ENCODE measurements around the gene TMEM245. TPM values are rescaled to one million over a fixed set of nuclear protein-coding genes. Genes with fewer than 3 reads are reported as not detected.

The TMEM245 gene
- polyA plus RNA-seq (2013, experiment 1 of 2): 46.2 TPM
- 48.0 TPM for polyA plus RNA-seq (2013, experiment 2 of 2)

GRCh38 chr9:109119439-109120203, at the start of gene TMEM245:
Gene TMEM245 (minus strand): TSS chr9:109119947. CDS start chr9:109119913, 34 bp downstream.
- Histone ChIP-seq H3K9me3 (replicated peaks in 1 of 2; ENCODE audit: control insufficient read depth in 2 of 2, insufficient read depth in 1 of 2, low read depth in 1 of 2, low read length in 2 of 2) (no peaks in the 10 kb centered on the region), H3K36me3 (replicated peaks in 1 of 2; ENCODE audit: control insufficient read depth in 2 of 2, insufficient read depth in 2 of 2, low read length in 2 of 2) (peaks cover 0 to 22% of the 10 kb centered on the region in 2 donors), H3K9ac (ENCODE audit: low read depth, low read length, poor library complexity) (peak within 1 kb of the TSS; percentile 99), H3K18ac (ENCODE audit: low read length) (peak within 1 kb of the TSS; percentile 98), H2BK120ac (ENCODE audit: low read depth, low read length) (no peak within 1 kb of the TSS), H3K4me2 (ENCODE audit: insufficient read depth, low read length, poor library complexity, severe bottlenecking) (peak within 1 kb of the TSS; percentile 88), H2BK5ac (ENCODE audit: low read length) (peak within 1 kb of the TSS; percentile 94), H3K79me1 (ENCODE audit: low read depth, low read length) (peaks cover 3% of the 10 kb centered on the region), H4K8ac (ENCODE audit: low read depth, low read length) (no peak within 1 kb of the TSS), H4K91ac (ENCODE audit: low read depth, low read length, poor library complexity) (no peak within 1 kb of the TSS), H3K14ac (ENCODE audit: low read length) (peak within 1 kb of the TSS; percentile 91), H3K27me3 (ENCODE audit: control insufficient read depth in 3 of 3, insufficient read depth in 3 of 3, low read depth in 1 of 3, low read length in 3 of 3) (no peaks in the 10 kb centered on the region), H3K4me1 (ENCODE audit: control insufficient read depth in 2 of 2, insufficient read depth in 1 of 2, low read depth in 1 of 2, low read length in 2 of 2) (peaks cover 1 to 8% of the 10 kb centered on the region in 2 donors), H2AK5ac (ENCODE audit: low read depth, low read length) (peak within 1 kb of the TSS; percentile 76), H3K4me3 (ENCODE audit: low read length in 2 of 2) (peak within 1 kb of the TSS; percentile 89 to 98), H3K27ac (replicated peaks; ENCODE audit: low read length) (peak within 1 kb of the TSS; percentile 85), H3K4ac (ENCODE audit: low read length) (no peak within 1 kb of the TSS), H2BK12ac (ENCODE audit: low read length) (peak within 1 kb of the TSS; percentile 27), H2AFZ (ENCODE audit: low read length) (peak within 1 kb of the TSS; percentile 96), H2BK15ac (ENCODE audit: low read length) (peak within 1 kb of the TSS; percentile 15), H3K23ac (ENCODE audit: low read depth, low read length, poor library complexity) (peak within 1 kb of the TSS; percentile 86)
- peak; percentile 96 for DNase-seq (ENCODE audit: low spot score)
- WGBS, 2 donors (ENCODE audit: extremely low coverage in 2 of 2, insufficient read length in 2 of 2, insufficient replicate concordance in 1 of 2): no CpG with 5 or more reads among the region's 88 CpGs

GRCh38 chr9:109168170-109168569, 48.4 kb upstream of the TMEM245 start:
- H3K36me3 ChIP-seq (replicated peaks in 1 of 2; ENCODE audit: control insufficient read depth in 2 of 2, insufficient read depth in 2 of 2, low read length in 2 of 2): no peaks in the 10 kb centered on the region
- H3K4ac ChIP-seq (ENCODE audit: low read length): no peak overlapping the region
- no peak overlapping the region for H2BK12ac ChIP-seq (ENCODE audit: low read length)
- H2BK120ac ChIP-seq (ENCODE audit: low read depth, low read length): no peak overlapping the region
- H2BK15ac ChIP-seq (ENCODE audit: low read length): no peak overlapping the region
- no peak overlapping the region for H3K4me2 ChIP-seq (ENCODE audit: insufficient read depth, low read length, poor library complexity, severe bottlenecking)
- peaks cover 5 to 16% of the 10 kb centered on the region in 2 donors for H3K9me3 ChIP-seq (replicated peaks in 1 of 2; ENCODE audit: control insufficient read depth in 2 of 2, insufficient read depth in 1 of 2, low read depth in 1 of 2, low read length in 2 of 2)
- H3K4me3 ChIP-seq (ENCODE audit: low read length in 2 of 2): no peak overlapping the region
- no peak overlapping the region for H2BK5ac ChIP-seq (ENCODE audit: low read length)
- no peak overlapping the region for H3K23ac ChIP-seq (ENCODE audit: low read depth, low read length, poor library complexity)
- H2AK5ac ChIP-seq (ENCODE audit: low read depth, low read length): no peak overlapping the region
- H4K91ac ChIP-seq (ENCODE audit: low read depth, low read length, poor library complexity): no peak overlapping the region
- no peak overlapping the region for H3K14ac ChIP-seq (ENCODE audit: low read length)
- H3K4me1 ChIP-seq (ENCODE audit: control insufficient read depth in 2 of 2, insufficient read depth in 1 of 2, low read depth in 1 of 2, low read length in 2 of 2): peaks cover 6 to 13% of the 10 kb centered on the region in 2 donors
- H3K27me3 ChIP-seq (ENCODE audit: control insufficient read depth in 3 of 3, insufficient read depth in 3 of 3, low read depth in 1 of 3, low read length in 3 of 3): peaks cover 0 to 82% (median 12%) of the 10 kb centered on the region in 3 experiments
- no peak overlapping the region for H3K9ac ChIP-seq (ENCODE audit: low read depth, low read length, poor library complexity)
- H3K18ac ChIP-seq (ENCODE audit: low read length): no peak overlapping the region
- no peak overlapping the region for H3K27ac ChIP-seq (replicated peaks; ENCODE audit: low read length)
- no peak overlapping the region for H2AFZ ChIP-seq (ENCODE audit: low read length)
- H3K79me1 ChIP-seq (ENCODE audit: low read depth, low read length): no peaks in the 10 kb centered on the region
- no peak for DNase-seq (ENCODE audit: low spot score)
- H4K8ac ChIP-seq (ENCODE audit: low read depth, low read length): no peak overlapping the region

- Histone ChIP-seq H2BK5ac (ENCODE audit: low read length) (no peak overlapping the region), H3K79me1 (ENCODE audit: low read depth, low read length) (no peaks in the 10 kb centered on the region), H3K4me2 (ENCODE audit: insufficient read depth, low read length, poor library complexity, severe bottlenecking) (no peak overlapping the region), H2BK15ac (ENCODE audit: low read length) (no peak overlapping the region), H2AFZ (ENCODE audit: low read length) (no peak overlapping the region), H3K9ac (ENCODE audit: low read depth, low read length, poor library complexity) (no peak overlapping the region), H3K14ac (ENCODE audit: low read length) (no peak overlapping the region), H3K4ac (ENCODE audit: low read length) (no peak overlapping the region), H2BK12ac (ENCODE audit: low read length) (no peak overlapping the region), H3K9me3 (replicated peaks in 1 of 2; ENCODE audit: control insufficient read depth in 2 of 2, insufficient read depth in 1 of 2, low read depth in 1 of 2, low read length in 2 of 2) (peaks cover 5 to 20% of the 10 kb centered on the region in 2 donors), H3K23ac (ENCODE audit: low read depth, low read length, poor library complexity) (no peak overlapping the region), H3K4me3 (ENCODE audit: low read length in 2 of 2) (no peak overlapping the region), H4K8ac (ENCODE audit: low read depth, low read length) (no peak overlapping the region), H4K91ac (ENCODE audit: low read depth, low read length, poor library complexity) (no peak overlapping the region), H3K27me3 (ENCODE audit: control insufficient read depth in 3 of 3, insufficient read depth in 3 of 3, low read depth in 1 of 3, low read length in 3 of 3) (peaks cover 0 to 82% (median 12%) of the 10 kb centered on the region in 3 experiments), H2AK5ac (ENCODE audit: low read depth, low read length) (no peak overlapping the region), H3K18ac (ENCODE audit: low read length) (no peak overlapping the region), H3K4me1 (ENCODE audit: control insufficient read depth in 2 of 2, insufficient read depth in 1 of 2, low read depth in 1 of 2, low read length in 2 of 2) (peaks cover 6 to 13% of the 10 kb centered on the region in 2 donors), H3K27ac (replicated peaks; ENCODE audit: low read length) (no peak overlapping the region), H2BK120ac (ENCODE audit: low read depth, low read length) (no peak overlapping the region), H3K36me3 (replicated peaks in 1 of 2; ENCODE audit: control insufficient read depth in 2 of 2, insufficient read depth in 2 of 2, low read length in 2 of 2) (no peaks in the 10 kb centered on the region)
- WGBS, 2 donors (ENCODE audit: extremely low coverage in 2 of 2, insufficient read length in 2 of 2, insufficient replicate concordance in 1 of 2): no CpG with 5 or more reads among the region's 5 CpGs
- DNase-seq (ENCODE audit: low spot score): no peak
Observed at GRCh38 chr9:109167716-109168115, 48.0 kb upstream of the TMEM245 start.

- Histone ChIP-seq H2BK5ac (ENCODE audit: low read length) (no peak within 1 kb of the TSS), H3K23ac (ENCODE audit: low read depth, low read length, poor library complexity) (no peak within 1 kb of the TSS), H4K8ac (ENCODE audit: low read depth, low read length) (no peak within 1 kb of the TSS), H3K9me3 (replicated peaks in 1 of 2; ENCODE audit: control insufficient read depth in 2 of 2, insufficient read depth in 1 of 2, low read depth in 1 of 2, low read length in 2 of 2) (peaks cover 5 to 20% of the 10 kb centered on the region in 2 donors), H4K91ac (ENCODE audit: low read depth, low read length, poor library complexity) (no peak within 1 kb of the TSS), H3K4me3 (ENCODE audit: low read length in 2 of 2) (peak within 1 kb of the TSS; percentile 34 to 80), H2BK120ac (ENCODE audit: low read depth, low read length) (peak within 1 kb of the TSS; percentile 38), H2AK5ac (ENCODE audit: low read depth, low read length) (peak within 1 kb of the TSS; percentile 27), H3K18ac (ENCODE audit: low read length) (peak within 1 kb of the TSS; percentile 91), H3K27ac (replicated peaks; ENCODE audit: low read length) (no peak within 1 kb of the TSS), H3K79me1 (ENCODE audit: low read depth, low read length) (no peaks in the 10 kb centered on the region), H3K4me2 (ENCODE audit: insufficient read depth, low read length, poor library complexity, severe bottlenecking) (peak within 1 kb of the TSS; percentile 89), H3K9ac (ENCODE audit: low read depth, low read length, poor library complexity) (peak within 1 kb of the TSS; percentile 73), H2BK15ac (ENCODE audit: low read length) (peak within 1 kb of the TSS; percentile 64), H3K36me3 (replicated peaks in 1 of 2; ENCODE audit: control insufficient read depth in 2 of 2, insufficient read depth in 2 of 2, low read length in 2 of 2) (no peaks in the 10 kb centered on the region), H3K14ac (ENCODE audit: low read length) (no peak within 1 kb of the TSS), H3K4ac (ENCODE audit: low read length) (no peak within 1 kb of the TSS), H3K27me3 (ENCODE audit: control insufficient read depth in 3 of 3, insufficient read depth in 3 of 3, low read depth in 1 of 3, low read length in 3 of 3) (peaks cover 0 to 82% (median 12%) of the 10 kb centered on the region in 3 experiments), H3K4me1 (ENCODE audit: control insufficient read depth in 2 of 2, insufficient read depth in 1 of 2, low read depth in 1 of 2, low read length in 2 of 2) (peaks cover 6 to 13% of the 10 kb centered on the region in 2 donors), H2BK12ac (ENCODE audit: low read length) (no peak within 1 kb of the TSS), H2AFZ (ENCODE audit: low read length) (peak within 1 kb of the TSS; percentile 55)
- DNase-seq (ENCODE audit: low spot score): peak; percentile 35
- no CpG with 5 or more reads among the region's 86 CpGs for WGBS, 2 donors (ENCODE audit: extremely low coverage in 2 of 2, insufficient read length in 2 of 2, insufficient replicate concordance in 1 of 2)
Observed at GRCh38 chr9:109166771-109167601, 47.2 kb upstream of the TMEM245 start, which contains the start of gene FRRS1L. Gene FRRS1L (minus strand): TSS chr9:109167249. CDS start chr9:109167138, 111 bp downstream.

Data from neuronal stem cell (in vitro differentiated cells).